ENCODE data around the gene FBXO36. TPM values are rescaled to one million over a fixed set of nuclear protein-coding genes. Genes with fewer than 3 reads are reported as not detected.

FBXO36 gene
- total RNA-seq, 1 donor from 2014 or later: 1.9 TPM

DNA sequence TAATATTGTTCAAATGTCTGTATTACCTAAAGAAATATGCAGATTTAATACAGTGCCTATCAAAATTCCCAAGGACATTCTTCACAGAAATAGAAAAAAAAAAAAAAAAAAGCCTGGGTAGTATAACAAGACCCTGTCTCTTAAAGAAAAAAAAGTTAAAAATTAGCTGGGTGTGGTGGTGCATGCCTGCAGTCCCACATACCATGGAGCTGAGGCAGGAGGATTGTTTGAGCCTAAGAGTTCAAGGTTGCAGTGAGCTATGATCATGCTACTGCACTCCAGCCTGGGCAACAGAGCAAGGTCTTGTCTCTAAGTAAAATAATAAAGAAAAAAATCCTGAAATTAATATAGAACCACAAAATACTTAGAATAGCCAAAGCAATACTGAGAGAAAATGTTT is 94.5 kb downstream of the FBXO36 start:
- Histone ChIP-seq H3K4me2 (ENCODE audit: low read length) (no peak overlapping the region), H3K9me3 (ENCODE audit: insufficient read depth, low read depth, low read length) (no peaks in the 10 kb centered on the region), H3K27me3 (ENCODE audit: insufficient read depth, low read length) (no peaks in the 10 kb centered on the region), H3K9ac (ENCODE audit: low read length) (no peak overlapping the region), H3K27ac (ENCODE audit: low read depth, low read length) (no peak overlapping the region), H3K36me3 (ENCODE audit: insufficient read depth, low read length) (no peaks in the 10 kb centered on the region), H3K79me2 (ENCODE audit: insufficient read depth, low read length) (no peaks in the 10 kb centered on the region), H2AFZ (ENCODE audit: low read depth, low read length) (no peak overlapping the region), H3K4me3 (ENCODE audit: insufficient read depth, low read depth, low read length) (no peak overlapping the region), H3K4me1 (ENCODE audit: insufficient read depth, low read length) (no peaks in the 10 kb centered on the region), H4K20me1 (ENCODE audit: insufficient read depth, low read length) (no peaks in the 10 kb centered on the region)
- peaks cover 2% of the 10 kb centered on the region for H3K9me3 Mint-ChIP-seq (ENCODE audit: unreplicated experiment)
- peaks cover 5% of the 10 kb centered on the region for H3K4me1 Mint-ChIP-seq (ENCODE audit: low read depth, unreplicated experiment)
- no peaks in the 10 kb centered on the region for H3K27me3 Mint-ChIP-seq (ENCODE audit: low read depth, unreplicated experiment)
- no peak for FAIRE-seq
- no peak overlapping the region for H3K4me3 Mint-ChIP-seq (ENCODE audit: unreplicated experiment)
- H3K36me3 Mint-ChIP-seq (ENCODE audit: low read depth, unreplicated experiment): no peaks in the 10 kb centered on the region
- H3K27ac Mint-ChIP-seq (ENCODE audit: unreplicated experiment): no peak overlapping the region
- no peak for DNase-seq (ENCODE audit: low read depth)
- TF ChIP-seq EZH2 (IDR thresholded peaks at IDR 0.05; ENCODE audit: insufficient read depth, low read length): no peak
- TF ChIP-seq, protein P1, sequence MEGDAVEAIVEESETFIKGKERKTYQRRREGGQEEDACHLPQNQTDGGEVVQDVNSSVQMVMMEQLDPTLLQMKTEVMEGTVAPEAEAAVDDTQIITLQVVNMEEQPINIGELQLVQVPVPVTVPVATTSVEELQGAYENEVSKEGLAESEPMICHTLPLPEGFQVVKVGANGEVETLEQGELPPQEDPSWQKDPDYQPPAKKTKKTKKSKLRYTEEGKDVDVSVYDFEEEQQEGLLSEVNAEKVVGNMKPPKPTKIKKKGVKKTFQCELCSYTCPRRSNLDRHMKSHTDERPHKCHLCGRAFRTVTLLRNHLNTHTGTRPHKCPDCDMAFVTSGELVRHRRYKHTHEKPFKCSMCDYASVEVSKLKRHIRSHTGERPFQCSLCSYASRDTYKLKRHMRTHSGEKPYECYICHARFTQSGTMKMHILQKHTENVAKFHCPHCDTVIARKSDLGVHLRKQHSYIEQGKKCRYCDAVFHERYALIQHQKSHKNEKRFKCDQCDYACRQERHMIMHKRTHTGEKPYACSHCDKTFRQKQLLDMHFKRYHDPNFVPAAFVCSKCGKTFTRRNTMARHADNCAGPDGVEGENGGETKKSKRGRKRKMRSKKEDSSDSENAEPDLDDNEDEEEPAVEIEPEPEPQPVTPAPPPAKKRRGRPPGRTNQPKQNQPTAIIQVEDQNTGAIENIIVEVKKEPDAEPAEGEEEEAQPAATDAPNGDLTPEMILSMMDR (IDR thresholded peaks at IDR 0.05; ENCODE audit: insufficient read depth, low read depth, low read length): no peak

GRCh38 chr2:230018153-230018552 is 95.8 kb downstream of the FBXO36 start:
- H2AFZ ChIP-seq (ENCODE audit: low read depth, low read length): no peak overlapping the region
- no peak overlapping the region for H3K27ac Mint-ChIP-seq (ENCODE audit: unreplicated experiment)
- H3K4me2 ChIP-seq (ENCODE audit: low read length): no peak overlapping the region
- no peak overlapping the region for H3K27ac ChIP-seq (ENCODE audit: low read depth, low read length)
- no peaks in the 10 kb centered on the region for H3K27me3 ChIP-seq (ENCODE audit: insufficient read depth, low read length)
- H4K20me1 ChIP-seq (ENCODE audit: insufficient read depth, low read length): no peaks in the 10 kb centered on the region
- DNase-seq (ENCODE audit: low read depth): peak; percentile 49
- H3K9ac ChIP-seq (ENCODE audit: low read length): no peak overlapping the region
- TF ChIP-seq, protein P1 (IDR thresholded peaks at IDR 0.05; ENCODE audit: insufficient read depth, low read depth, low read length): no peak
- no peak for TF ChIP-seq EZH2 (IDR thresholded peaks at IDR 0.05; ENCODE audit: insufficient read depth, low read length)
- H3K9me3 Mint-ChIP-seq (ENCODE audit: unreplicated experiment): peaks cover 2% of the 10 kb centered on the region
- no peaks in the 10 kb centered on the region for H3K79me2 ChIP-seq (ENCODE audit: insufficient read depth, low read length)
- H3K4me3 Mint-ChIP-seq (ENCODE audit: unreplicated experiment): no peak overlapping the region
- H3K36me3 ChIP-seq (ENCODE audit: insufficient read depth, low read length): no peaks in the 10 kb centered on the region
- H3K36me3 Mint-ChIP-seq (ENCODE audit: low read depth, unreplicated experiment): no peaks in the 10 kb centered on the region
- H3K4me1 Mint-ChIP-seq (ENCODE audit: low read depth, unreplicated experiment): no peaks in the 10 kb centered on the region
- H3K4me1 ChIP-seq (ENCODE audit: insufficient read depth, low read length): no peaks in the 10 kb centered on the region
- no peaks in the 10 kb centered on the region for H3K27me3 Mint-ChIP-seq (ENCODE audit: low read depth, unreplicated experiment)
- no peak for FAIRE-seq
- H3K9me3 ChIP-seq (ENCODE audit: insufficient read depth, low read depth, low read length): no peaks in the 10 kb centered on the region
- H3K4me3 ChIP-seq (ENCODE audit: insufficient read depth, low read depth, low read length): no peak overlapping the region

- no peak overlapping the region for H3K4me3 Mint-ChIP-seq (ENCODE audit: unreplicated experiment)
- H3K4me1 Mint-ChIP-seq (ENCODE audit: low read depth, unreplicated experiment): no peaks in the 10 kb centered on the region
- Histone ChIP-seq H3K4me1 (ENCODE audit: insufficient read depth, low read length) (no peaks in the 10 kb centered on the region), H3K4me2 (ENCODE audit: low read length) (no peak overlapping the region), H3K27ac (ENCODE audit: low read depth, low read length) (no peak overlapping the region), H3K9ac (ENCODE audit: low read length) (no peak overlapping the region), H3K4me3 (ENCODE audit: insufficient read depth, low read depth, low read length) (no peak overlapping the region), H3K79me2 (ENCODE audit: insufficient read depth, low read length) (no peaks in the 10 kb centered on the region), H2AFZ (ENCODE audit: low read depth, low read length) (no peak overlapping the region), H4K20me1 (ENCODE audit: insufficient read depth, low read length) (no peaks in the 10 kb centered on the region), H3K36me3 (ENCODE audit: insufficient read depth, low read length) (no peaks in the 10 kb centered on the region), H3K27me3 (ENCODE audit: insufficient read depth, low read length) (no peaks in the 10 kb centered on the region), H3K9me3 (ENCODE audit: insufficient read depth, low read depth, low read length) (no peaks in the 10 kb centered on the region)
- TF ChIP-seq EZH2 (IDR thresholded peaks at IDR 0.05; ENCODE audit: insufficient read depth, low read length): no peak
- TF ChIP-seq, protein P1 (IDR thresholded peaks at IDR 0.05; ENCODE audit: insufficient read depth, low read depth, low read length): no peak
- H3K9me3 Mint-ChIP-seq (ENCODE audit: unreplicated experiment): peaks cover 2% of the 10 kb centered on the region
- no peak overlapping the region for H3K27ac Mint-ChIP-seq (ENCODE audit: unreplicated experiment)
- FAIRE-seq (no peak), DNase-seq (ENCODE audit: low read depth) (no peak)
- H3K36me3 Mint-ChIP-seq (ENCODE audit: low read depth, unreplicated experiment): no peaks in the 10 kb centered on the region
- H3K27me3 Mint-ChIP-seq (ENCODE audit: low read depth, unreplicated experiment): no peaks in the 10 kb centered on the region
These were observed 97.4 kb downstream of the FBXO36 start for GRCh38 chr2:230019742-230020141.
